ENCODE measurements around the gene ADGRE1.
A peak's percentile ranks its signal among the peaks of the same experiment; 100 is the strongest.
"Not testable (repeated sequence)": the region's sequence is repeated elsewhere in the genome, so short reads cannot be mapped to it uniquely, and the experiment has no call there.

ADGRE1 gene, protein sequence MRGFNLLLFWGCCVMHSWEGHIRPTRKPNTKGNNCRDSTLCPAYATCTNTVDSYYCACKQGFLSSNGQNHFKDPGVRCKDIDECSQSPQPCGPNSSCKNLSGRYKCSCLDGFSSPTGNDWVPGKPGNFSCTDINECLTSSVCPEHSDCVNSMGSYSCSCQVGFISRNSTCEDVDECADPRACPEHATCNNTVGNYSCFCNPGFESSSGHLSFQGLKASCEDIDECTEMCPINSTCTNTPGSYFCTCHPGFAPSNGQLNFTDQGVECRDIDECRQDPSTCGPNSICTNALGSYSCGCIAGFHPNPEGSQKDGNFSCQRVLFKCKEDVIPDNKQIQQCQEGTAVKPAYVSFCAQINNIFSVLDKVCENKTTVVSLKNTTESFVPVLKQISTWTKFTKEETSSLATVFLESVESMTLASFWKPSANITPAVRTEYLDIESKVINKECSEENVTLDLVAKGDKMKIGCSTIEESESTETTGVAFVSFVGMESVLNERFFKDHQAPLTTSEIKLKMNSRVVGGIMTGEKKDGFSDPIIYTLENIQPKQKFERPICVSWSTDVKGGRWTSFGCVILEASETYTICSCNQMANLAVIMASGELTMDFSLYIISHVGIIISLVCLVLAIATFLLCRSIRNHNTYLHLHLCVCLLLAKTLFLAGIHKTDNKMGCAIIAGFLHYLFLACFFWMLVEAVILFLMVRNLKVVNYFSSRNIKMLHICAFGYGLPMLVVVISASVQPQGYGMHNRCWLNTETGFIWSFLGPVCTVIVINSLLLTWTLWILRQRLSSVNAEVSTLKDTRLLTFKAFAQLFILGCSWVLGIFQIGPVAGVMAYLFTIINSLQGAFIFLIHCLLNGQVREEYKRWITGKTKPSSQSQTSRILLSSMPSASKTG

DNA sequence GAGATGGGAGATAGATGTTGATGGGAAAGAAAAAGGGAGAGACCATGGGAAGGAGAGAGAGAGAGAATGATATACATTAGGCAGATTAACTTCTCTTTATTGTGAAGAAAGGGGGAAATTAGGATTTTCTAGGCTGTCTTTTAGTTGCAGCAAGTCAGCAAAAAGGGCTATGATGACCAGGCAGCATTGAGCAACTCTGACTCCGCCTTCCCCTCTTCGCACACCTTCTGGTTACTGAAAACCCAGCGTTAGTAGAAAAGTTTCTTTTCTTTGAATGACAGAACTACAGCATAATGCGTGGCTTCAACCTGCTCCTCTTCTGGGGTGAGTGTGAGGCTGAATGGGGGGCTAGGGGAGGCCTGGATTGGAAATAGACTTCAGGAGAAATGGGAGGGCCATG lies at the start of gene ADGRE1:
Gene ADGRE1 (plus strand): TSS at position 264 of the 400 bp plus-strand sequence. CDS start 30 bp downstream, at position 294.
- no peak for DNase-seq

DNA sequence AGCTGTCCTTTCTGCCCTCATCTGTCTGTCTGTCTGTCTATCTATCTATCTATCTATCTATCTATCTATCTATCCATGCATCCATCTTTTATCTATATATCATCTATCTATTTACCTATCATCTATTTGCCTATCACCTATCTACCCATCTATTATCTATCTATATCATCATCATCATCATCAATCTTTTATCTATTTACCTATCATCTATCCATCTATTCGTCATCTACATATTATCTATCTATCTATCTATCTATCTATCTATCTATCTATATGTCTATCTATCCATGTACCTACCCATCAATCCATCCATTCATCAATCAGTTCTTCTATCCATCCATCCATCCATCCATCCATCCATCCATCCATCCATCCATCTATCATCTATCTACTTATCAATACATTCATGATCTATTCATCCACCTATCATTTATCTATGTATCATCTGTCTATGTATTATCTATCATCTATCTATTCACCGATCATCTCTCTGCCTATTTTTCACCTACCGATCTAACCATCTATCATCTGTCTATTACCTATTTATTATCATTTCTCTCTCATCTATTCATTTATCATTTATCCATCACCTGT lies 49.2 kb upstream of the ADGRE1 start:
- DNase-seq: no peak

DNA sequence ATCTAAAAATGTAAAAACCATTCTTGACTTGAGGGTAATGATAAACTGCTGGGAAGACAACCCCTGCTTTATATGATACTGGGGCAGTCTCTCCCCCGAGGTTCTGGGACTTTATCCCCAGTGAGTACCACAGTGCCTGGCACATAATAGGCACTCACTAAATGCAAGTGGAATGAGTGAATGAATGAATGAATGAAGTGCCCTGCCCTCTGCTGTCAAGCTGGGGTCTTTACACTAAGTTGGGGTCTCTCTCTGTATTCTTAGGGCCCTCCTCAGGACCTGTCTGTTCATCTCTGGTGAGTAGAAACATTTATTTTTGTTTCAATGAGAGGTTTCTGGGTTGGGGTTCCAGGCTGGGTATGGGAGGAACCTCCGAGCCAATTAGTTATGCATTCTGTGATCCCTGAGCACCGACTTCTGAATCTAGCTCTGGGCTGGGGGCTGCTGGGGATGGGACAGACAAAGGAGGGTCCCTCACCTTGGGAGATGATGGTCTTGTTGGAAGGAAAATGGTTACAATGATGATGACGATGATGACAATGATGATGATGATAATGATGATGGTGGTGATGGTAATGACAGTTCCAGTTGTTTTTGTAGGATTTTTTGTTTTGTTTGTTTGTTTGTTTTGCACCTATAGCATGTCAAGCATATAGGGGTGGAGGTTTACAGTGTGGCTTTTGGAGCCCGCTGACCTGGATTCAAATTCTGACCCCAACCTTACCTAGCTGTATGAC lies 44.3 kb upstream of the ADGRE1 start:
- DNase-seq: no peak

DNA sequence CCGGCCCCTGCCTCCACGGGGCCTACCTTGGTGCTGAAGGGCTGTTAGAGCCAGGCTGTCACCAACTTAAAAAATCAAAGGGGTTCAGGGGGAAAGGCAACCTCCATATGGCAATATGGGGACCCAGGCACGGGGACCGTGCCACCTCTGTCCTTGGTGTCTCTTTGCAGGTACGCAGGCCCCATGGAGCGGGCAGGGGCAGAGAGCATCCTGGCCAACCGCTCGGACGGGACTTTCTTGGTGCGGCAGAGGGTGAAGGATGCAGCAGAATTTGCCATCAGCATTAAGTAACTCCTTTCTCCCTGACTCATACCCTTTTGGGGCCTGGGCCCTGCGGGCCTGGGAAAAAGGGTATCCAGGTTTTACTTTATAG lies 39.6 kb upstream of the ADGRE1 start:
- DNase-seq: no peak

DNA sequence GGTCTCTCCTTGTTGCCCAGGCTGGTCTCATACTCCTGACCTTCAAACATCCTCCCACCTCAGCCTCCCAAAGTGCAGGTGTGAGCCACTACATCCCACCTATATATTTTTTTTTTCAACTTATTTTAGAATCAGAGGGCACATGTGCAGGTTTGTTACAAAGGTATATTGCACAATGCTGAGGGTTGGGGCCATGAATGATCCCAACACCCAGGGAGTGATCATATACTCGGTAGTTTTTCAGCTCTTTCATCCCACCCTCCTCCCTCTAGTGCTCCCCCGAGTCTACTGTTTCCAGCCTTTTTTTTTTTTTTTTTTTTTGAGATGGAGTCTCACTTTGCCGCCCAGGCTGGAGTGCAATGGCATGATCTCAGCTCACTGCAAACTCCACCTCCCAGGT lies 38.4 kb upstream of the ADGRE1 start:
- DNase-seq: no peak

DNA sequence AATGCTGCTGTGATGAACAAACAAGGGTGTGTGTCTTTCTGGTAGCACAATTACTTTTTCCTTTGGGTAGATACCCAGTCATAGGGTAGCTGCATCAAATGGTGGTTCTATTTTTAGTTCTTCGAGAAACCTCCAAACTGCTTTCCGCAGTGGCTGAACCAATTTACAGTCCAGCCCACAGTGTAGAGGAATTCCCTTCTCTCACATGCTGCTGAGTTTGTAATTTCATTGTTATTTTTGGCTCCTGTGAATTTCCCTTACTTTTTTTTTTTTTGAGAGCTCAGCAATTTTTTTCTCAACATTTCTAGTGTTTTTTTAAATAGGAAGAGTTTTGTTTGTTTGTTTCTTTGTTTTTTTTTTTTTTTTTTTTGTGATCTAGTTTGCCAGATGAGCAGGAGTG lies 37.5 kb upstream of the ADGRE1 start:
- no peak for DNase-seq

DNA sequence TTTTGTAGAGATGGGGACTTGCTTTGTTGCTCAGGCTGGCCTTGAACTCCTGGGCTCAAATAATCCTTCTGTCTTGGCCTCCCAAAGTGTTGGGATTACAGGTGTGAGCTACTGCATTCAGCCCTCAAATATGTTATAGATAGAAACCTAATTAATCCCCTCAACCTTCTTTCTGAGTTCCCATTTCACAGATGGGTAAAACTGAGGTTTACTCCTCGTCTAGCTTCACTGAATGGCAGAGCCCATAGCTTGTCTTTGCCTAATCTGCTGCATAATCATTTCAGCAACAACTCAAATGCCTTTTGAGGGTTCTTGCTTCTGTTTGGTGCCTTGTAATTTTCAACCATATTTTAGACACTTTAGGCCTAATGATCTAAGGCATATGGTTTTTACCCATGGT lies 36.0 kb upstream of the ADGRE1 start:
- DNase-seq: no peak

DNA sequence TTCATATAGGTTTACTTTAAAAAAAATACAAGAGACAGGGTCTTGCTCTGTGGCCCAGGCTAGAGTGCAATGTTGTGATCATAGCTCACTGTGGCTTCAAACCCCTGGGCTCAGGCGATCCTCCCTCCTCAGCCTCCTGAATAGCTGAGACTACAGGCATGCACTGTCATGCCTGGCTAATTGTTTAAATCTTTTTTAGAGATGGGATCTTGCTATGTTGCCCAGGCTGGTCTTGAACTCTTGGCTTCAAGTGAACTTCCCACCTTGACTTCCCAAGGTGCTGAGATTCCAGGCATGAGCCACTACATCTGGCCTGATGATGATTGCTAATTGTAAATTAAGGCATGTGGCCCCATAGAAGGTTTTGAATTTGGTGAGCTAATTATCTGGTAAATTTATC lies 35.4 kb upstream of the ADGRE1 start:
- no peak for DNase-seq

DNA sequence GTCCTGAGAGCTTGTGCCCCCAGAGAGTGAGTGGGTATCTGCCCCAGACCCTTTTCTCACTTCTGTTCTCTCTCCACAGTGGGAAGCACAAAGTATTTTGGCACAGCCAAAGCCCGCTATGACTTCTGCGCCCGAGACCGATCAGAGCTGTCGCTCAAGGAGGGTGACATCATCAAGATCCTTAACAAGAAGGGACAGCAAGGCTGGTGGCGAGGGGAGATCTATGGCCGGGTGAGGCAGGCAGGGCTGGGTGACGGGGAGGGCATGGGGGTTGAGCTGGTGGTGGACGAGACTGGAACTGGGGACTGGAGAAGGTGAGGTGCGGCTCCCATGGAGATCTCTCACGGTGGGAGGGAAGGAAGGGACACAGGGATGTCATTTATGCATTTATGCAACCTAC lies 33.5 kb upstream of the ADGRE1 start:
- DNase-seq: no peak

DNA sequence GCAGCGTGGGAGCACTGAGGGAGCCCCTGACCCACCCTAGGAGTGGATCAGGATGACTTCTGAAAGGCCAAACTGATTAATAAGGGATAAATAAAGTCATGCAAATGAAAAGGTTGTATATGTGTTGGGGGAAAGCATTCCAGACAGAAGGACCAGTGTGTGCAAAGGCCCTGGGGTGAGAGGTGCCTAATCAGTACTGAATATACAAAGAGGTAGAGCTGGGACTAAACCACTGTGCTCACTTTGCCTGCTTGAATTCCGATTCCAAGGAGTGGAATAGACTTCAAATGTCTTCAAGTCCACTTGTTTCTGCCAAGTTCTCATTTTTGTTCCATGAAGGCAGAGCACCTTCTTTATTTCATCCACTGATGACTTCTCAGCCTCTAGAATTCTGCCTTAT lies 32.6 kb upstream of the ADGRE1 start:
- DNase-seq: no peak

DNA sequence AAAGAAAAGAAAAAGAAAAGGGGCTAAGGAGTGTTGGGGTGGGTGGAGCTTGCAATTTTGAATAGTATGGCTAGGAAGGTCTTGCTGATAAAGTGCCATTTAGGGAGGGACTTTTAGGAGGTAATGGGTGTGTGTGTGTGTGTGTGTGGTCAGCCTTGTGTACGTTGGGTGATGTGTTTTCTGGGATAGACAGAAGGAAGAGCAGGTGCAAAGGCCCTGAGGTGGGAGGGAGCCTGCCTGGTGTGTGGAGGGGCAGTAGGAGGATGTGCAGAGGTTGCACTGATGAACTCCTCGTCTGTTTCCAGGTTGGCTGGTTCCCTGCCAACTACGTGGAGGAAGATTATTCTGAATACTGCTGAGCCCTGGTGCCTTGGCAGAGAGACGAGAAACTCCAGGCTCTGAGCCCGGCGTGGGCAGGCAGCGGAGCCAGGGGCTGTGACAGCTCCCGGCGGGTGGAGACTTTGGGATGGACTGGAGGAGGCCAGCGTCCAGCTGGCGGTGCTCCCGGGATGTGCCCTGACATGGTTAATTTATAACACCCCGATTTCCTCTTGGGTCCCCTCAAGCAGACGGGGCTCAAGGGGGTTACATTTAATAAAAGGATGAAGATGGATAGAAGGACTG lies 30.5 kb upstream of the ADGRE1 start:
- DNase-seq: no peak

DNA sequence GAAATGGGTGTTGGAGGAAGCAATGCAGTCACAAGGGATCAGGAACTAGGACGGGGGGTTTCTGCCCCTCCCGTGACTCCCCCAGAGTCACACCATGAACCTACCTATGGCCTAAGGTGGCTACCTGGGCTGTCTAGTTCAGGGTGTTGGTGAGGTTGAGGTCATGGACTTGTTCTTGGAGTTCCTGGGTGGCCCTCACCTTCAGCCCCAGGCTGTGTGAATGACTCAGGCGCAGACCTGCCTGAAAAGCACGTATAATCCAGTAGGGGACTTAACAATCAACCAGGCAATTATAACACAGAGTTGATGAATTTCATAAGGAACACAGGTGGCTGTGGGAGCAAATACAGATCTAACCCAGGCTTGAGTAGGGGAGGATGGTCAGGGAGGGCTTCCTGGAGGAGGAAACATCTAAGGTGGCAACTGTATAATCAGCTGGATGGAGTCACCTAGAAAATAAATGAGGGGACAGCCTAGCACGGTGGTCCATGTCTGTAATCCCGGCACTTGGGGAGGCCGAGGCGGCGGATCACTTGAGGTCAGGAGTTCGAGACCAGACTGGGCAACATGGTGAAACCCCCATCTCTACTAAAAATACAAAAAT lies 25.6 kb upstream of the ADGRE1 start:
- DNase-seq: no peak

DNA sequence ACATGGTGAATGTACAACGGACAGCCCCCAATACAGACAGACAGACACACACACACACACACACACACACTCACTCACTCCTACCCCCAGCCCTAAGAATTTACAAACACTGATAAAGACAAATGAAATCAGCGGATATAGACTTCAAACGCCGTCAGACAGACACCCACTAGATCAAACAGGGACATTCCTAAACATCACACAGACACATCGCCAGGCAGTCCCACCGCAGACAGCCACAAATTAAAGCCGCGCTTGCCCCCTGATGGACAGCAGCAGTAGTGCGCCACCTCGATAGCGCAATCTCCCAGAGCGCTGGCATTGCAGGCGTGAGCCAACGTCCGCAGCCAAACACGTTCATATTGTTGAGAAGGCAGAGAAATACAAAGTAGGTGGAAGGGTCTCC lies 24.7 kb upstream of the ADGRE1 start:
- DNase-seq: peak; percentile 24

DNA sequence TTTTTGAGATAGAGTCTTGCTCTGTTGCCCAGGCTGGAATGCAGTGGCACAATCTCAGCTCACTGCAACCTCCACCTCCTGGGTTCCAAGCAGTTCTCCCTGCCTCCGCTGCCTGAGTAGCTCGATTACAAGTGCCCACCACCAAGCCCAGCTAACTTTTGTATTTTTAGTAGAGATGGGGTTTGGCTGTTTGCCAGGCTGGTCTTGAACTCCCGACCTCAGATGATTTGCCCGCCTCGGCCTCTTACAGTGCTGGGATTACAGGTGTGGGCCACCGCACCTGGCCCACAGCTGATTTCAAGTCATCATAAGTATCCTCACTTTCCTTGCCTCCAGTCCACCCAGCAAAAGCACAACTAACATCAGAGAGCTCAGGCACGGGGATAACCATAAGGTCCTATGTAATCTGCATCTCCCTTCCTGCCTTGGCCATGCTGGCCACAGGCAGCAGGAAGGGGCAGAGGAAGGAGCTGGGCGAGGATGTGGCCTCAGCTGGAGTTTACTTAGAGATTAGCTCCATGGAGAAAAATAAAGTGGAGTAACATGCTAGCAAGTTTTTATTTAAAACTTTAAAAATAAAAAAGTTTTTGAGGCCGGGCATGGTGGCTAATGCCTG lies 22.9 kb upstream of the ADGRE1 start:
- no peak for DNase-seq

DNA sequence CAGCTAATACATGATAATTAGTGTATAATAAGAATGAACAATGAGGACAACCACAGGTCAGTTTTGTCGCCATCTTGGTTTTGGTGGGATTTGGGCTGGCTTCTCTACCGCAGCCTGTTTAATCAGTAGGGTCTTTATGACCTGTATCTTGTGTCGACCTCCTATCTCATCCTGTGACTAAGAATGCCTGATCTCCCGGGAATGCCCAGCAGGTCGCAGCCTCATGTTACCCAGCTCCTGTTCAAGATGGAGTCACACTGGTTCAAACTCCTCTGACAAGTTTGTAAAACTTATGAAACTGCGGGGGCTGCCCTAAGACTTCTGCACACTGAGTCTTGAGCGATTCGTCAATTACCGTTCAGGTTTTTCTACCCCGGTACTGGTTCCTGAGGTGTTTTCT lies 21.5 kb upstream of the ADGRE1 start:
- DNase-seq: no peak

DNA sequence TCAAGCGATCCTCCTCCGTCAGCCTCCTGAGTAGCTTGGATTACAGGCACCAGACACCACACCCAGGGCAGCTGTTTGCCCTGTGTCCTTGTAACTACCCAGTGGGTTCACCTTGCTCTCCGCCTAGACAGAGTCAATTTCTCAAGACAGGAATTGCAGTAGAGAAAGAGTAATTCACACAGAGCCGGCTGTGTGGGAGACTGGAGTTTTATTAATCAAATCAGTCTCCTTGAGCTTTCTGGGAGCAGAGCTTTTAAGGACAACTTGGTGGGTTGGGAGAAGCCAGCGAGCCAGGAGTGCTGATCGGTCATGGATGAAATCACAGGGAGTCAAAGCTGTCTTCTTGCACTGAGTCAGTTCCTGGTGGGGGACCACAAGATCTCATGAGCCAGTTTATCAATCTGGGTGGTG lies 20.6 kb upstream of the ADGRE1 start:
- DNase-seq: no peak

DNA sequence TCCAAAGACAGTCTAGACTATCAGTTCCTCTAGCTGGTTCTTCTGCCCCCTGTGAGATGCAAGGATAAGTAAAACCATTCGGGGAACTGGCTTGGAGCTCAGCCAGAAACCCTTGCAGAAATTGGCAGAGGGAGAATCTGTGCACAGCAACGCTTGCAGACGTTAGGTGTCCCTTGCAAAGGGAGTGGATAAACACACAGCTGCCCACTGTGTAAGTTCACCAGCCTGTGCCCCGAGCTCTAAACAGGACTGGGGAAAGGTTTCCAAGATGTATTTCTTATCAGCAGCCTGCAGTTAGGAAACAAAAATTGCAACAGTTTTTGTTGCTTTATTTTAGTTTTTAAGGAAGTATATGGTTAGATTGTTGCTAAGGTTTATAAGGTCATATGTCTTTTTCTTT lies 19.0 kb upstream of the ADGRE1 start:
- DNase-seq: no peak

DNA sequence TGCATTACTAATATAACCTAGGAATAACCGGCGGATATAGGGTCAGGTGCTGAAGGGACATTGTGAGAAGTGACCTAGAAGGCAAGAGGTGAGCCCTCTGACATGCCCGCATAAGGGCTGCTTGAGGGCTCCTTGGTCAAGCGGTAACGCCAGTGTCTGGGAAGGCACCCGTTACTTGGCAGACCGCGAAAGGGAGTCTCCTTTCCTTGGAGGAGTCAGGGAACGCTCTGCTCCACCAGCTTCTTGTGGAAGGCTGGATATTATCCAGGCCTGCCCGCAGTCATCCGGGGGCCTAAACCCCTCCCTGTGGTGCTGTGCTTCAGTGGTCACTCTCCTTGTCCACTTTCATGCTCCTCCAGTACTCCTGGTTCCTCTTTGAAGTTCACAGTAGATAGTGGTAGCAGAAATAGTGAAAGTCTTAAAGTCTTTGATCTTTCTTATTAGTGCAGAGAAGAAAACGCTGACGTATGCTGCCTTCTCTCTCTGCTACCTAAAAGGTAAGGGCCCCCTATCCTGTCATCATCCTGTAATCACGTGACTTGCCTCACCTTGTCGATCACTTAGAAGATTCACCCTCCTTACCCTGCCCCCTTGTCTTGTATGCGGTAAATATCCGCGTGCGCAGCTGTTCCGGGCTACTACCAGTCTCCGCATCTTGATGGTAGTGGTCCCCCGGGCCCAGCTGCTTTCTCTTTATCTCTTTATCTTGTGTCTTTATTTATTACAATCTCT lies 18.1 kb upstream of the ADGRE1 start:
- DNase-seq: not testable (repeated sequence)

DNA sequence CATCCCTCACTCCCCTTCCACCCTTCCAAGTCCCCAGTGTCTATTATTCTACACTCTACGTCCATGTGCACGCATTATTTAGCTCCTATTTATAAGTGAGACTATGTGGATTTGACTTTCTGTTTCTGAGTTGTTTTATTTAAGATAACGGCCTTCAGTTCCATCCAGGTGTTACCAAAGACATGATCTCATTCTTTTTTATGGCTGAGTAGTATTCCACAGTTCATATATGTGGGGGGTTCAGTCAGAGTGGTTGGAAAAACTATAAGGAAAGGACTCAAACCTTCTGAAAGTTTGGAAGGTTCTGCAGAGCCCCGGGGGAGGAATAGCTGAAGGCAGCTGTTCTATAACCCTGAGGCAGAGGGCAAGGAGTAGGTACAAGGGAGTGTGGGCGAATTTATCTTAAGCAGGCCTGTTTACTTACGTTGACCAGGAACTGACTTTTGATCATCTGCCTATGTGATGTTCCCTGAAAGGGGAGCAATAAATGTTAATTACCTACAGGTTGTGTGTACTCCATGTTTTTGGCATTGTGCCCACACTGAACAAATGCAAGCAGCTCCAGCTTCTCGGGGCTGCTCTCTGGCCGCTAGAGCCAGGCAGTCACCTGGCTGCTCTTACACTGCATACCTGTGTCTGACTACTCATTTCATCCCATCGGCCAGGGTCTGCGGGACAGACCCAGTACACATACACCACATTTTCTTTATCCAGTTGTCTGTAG lies 13.5 kb upstream of the ADGRE1 start:
- no peak for DNase-seq

DNA sequence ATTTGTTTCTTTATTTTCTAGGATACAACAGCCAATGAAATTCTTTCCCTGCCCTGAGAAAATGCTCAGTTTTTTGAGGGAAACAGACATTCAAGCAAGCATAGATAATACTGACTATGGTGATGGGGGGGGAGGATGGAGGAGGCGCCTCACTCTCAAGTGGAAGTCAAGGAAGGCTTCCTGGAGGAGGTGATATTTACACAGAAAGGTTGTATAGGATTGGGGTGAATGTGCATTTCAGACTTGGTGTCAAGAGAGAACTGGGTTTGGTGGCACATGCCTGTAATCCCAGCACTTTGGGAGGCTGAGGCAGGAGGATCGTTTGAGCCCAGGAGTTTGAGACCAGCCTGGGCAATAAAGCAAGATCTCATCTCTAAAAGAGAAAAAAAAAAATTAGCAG lies 12.2 kb upstream of the ADGRE1 start:
- no peak for DNase-seq

Measured in NCI-H1694 (cell line).